Activated CD4-positive, CD25-positive, alpha-beta regulatory T cell treated with anti-CD3 and anti-CD28 coated beads, Interleukin-2, amount 50 U/mL, for 72 hours (primary cell): ENCODE measurements around the gene HABP4.
"Not testable (repeated sequence)": the region's sequence is repeated elsewhere in the genome, so short reads cannot be mapped to it uniquely, and the experiment has no call there.

Experiments
- DNase-seq: peaks from one replicate; pipeline ENCODE4 v3.0.0; 2021

The HABP4 gene

DNA sequence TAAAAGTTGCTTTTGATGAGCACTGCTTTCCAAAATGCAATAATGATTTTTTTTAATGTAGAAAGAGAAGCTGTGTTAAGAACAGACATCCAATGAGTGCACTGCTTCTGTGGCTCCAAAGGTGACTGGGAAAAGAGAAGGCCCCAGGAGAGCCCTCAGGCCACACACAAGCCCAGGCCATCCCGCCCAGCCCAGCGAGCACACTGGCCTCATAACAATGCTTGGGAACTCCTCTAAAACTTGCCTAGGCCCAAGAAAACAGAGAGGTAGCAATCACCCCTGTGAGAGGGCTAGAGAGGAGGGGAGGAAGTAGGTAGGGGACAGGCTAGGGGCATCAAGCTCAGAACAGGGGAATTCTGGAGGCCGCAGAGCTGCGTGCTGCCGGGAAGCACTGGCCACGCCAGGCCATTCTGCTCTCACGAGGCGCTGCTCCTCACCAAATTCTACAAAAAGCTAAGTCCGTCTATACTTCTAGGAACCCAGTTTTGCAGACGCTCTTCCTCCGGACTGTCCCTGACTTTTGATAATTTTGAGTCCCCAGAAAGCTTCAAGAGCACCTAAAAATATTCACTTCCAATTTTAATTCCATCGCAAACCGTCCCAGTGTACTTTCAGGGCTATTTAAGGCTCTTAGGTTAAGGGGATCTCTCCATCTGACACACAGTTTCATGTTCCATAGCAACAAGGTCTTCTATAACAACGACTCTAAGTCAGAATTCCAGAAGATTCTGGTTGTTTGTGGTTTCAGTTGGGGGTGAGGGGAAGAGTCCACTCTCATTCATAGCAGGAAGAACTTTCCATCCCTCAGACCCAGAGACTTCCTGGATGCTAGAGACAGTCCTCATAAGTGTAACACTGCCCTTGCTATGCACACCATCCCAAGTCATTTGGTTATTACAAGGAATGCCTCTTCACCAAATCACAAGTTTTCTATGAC lies 51.0 kb downstream of the HABP4 start:
- no peak for DNase-seq

GRCh38 chr9:96501633-96502538 lies 51.9 kb downstream of the HABP4 start:
- no peak for DNase-seq

- DNase-seq: no peak
Measured at GRCh38 chr9:96502539-96503373, 52.8 kb downstream of the HABP4 start.

- DNase-seq: not testable (repeated sequence)
Measured at GRCh38 chr9:96503374-96503748, 53.4 kb downstream of the HABP4 start.

- no peak for DNase-seq
Measured at GRCh38 chr9:96503918-96504317, 53.9 kb downstream of the HABP4 start.

GRCh38 chr9:96505316-96505991 lies 55.5 kb downstream of the HABP4 start:
- no peak for DNase-seq

DNA sequence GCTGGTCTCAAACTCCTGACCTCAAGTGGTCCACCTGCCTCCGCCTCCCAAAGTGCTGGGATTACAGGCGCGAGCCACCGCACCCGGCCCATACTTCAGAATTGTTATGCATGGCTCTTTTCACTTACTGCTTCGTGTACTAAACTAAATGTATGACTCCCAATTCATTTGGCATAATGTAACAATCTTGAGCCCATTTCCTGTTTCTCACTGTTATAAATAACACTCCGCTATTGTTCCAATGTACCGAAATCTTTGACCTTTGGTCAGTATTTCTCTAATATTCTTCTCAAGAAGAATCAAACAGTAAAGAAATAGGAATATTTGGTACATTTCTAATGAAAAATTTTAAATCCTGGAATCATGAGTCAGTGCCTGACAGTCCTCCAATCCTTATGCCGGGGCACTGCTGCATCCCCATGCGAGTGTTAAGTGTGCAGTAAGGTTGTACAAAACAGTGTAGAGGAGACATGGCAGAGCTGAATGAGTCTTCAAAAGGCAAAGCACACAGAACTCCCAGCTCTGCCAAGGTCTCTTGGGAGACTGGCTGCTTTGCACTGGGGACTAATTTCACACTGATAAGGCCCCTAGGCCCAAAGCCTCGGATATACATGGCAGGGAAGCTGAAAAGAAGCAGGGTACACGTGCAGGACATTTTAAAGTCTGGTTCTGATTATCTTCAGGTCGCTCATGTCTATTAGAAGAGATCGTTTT lies 58.4 kb downstream of the HABP4 start:
- DNase-seq: no peak

DNA sequence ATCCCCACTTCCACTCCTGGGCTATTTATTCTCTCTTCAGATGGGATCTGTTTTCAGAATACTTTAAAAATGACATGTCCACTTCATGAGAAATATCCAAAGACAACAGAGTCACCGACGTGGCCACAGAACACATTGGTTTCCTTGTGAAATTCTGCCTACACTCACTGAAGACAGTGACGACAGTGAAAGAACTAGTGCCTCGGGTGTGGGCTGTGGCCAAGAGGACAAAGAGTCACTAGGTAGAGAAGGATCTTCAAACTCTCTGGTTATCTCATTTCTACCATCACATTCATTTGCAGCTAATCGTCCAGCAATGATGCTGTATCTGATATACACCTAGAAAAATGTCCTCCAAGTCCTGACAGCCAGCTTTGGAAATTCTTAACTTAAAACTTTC lies 59.1 kb downstream of the HABP4 start:
- no peak for DNase-seq

GRCh38 chr9:96509848-96510247 lies 59.9 kb downstream of the HABP4 start:
- no peak for DNase-seq

DNA sequence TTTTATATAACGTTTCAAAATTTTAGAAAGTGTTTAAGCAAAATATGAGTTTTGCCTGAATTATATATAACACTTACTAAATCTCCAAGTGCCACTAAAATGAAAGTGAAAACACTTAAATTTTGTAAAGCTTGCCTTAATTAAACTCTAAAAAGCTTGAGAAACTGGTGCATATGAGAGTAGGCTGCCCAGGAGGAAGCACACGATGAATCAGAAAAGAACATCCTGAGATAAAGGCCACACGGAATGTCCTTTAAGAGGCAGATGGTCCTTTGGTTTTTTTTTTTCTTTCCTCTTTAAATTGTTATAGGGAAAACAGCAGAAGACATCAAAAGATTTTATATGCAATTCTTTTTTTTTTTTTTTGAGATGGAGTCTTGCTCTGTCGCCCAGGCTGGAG lies 60.3 kb downstream of the HABP4 start:
- DNase-seq: no peak

GRCh38 chr9:96512240-96512639 lies 62.3 kb downstream of the HABP4 start:
- DNase-seq: no peak

GRCh38 chr9:96513622-96514021 lies 63.7 kb downstream of the HABP4 start:
- DNase-seq: no peak

- no peak for DNase-seq
Measured at GRCh38 chr9:96514108-96514799, 64.3 kb downstream of the HABP4 start.

GRCh38 chr9:96514800-96515158 lies 64.8 kb downstream of the HABP4 start:
- DNase-seq: no peak

- DNase-seq: no peak
Measured at GRCh38 chr9:96515621-96516470, 65.9 kb downstream of the HABP4 start.

- no peak for DNase-seq
Measured at GRCh38 chr9:96519095-96519494, 69.1 kb downstream of the HABP4 start.

- no peak for DNase-seq
Measured at GRCh38 chr9:96519787-96520186, 69.8 kb downstream of the HABP4 start.

DNA sequence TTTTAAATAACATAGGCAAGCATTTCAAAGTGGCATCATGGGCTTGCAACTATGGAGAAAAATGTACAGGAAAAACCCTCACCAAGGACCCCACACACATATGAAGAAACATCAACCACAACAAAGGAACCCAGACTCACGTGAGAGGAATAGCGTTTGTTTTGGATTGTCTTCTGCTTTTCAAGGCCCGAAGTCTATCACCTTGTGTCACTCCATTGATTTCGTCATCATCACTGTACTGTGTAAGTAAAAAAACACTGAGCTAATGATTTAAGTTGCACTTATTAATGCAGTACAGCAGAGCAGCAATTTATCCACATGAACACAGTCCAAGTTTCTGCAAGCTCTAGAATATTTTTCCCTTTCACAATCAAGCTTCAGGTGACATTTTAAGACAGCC lies 72.4 kb downstream of the HABP4 start:
- DNase-seq: no peak

DNA sequence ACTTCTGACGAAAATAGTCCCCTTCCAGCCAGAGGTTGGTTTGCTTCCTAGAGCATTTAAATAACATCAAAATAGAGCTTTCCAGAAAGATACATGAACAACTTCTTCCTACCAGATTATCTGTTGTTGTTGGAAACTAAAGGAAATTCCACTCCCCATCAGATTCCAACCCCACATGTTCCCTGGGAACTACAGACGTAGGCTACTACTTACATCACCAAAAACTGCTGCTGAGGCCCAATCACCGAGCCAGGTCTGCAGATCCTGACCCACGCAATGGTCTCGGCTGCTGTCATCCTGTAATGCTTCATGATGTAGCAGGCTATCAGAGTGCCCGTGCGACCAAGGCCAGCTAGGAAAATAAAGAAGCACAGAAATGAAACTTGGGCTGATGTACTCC lies 73.4 kb downstream of the HABP4 start:
- DNase-seq: no peak

GRCh38 chr9:96524045-96524444 lies 74.1 kb downstream of the HABP4 start:
- DNase-seq: no peak
